Endothelial cell of umbilical vein (primary cell): ENCODE data around the gene TLE3. TPM values are rescaled to one million over a fixed set of nuclear protein-coding genes. Genes with fewer than 3 reads are reported as not detected.

ENCODE experiments used
- BruUV-seq: library from RNA; stranded (reverse); fragments of 400-500 nt; replicated peaks from 2 replicates; lab custom pipeline; 2021; lab: Mats Ljungman, UMichigan
- CTCF ChIA-PET: fragments of 300-600, 350-600 bp; sonication (Branson Sonifier 250); formaldehyde crosslinking; loops from one replicate; lab custom pipeline; 2021; ENCODE audit warnings: antibody characterized with exemption, inconsistent platforms; lab: Charles Lee
- POLR2A ChIA-PET: fragments of 300-600, 350-600 bp; sonication (Branson Sonifier 250); formaldehyde crosslinking; loops from one replicate; lab custom pipeline; 2021; ENCODE audit warnings: antibody characterized with exemption, inconsistent platforms; lab: Charles Lee
- DNase-seq: peaks from one replicate; pipeline ENCODE4 v3.0.0-alpha.2; 2011; ENCODE audit warnings: low read depth, low spot score
- FAIRE-seq: peaks from 2 replicates; lab custom pipeline; 2011; peaks lifted over from hg19 to GRCh38; lab: Jason Lieb, UNC
- H2AFZ ChIP-seq: 2 replicates; pipeline ENCODE4 v1.6.0; 2012; ENCODE audit warnings: low read depth, low read length, control low read depth, inconsistent platforms
- H3K27ac ChIP-seq: 2 replicates; pipeline ENCODE4 v1.5.1; 2011; ENCODE audit warnings: low read depth, mild to moderate bottlenecking, control low read depth, low read length, moderate library complexity; ENCODE audit not compliant: insufficient read depth
- H3K27me3 ChIP-seq, 2 experiments: 2 replicates each; pipeline versions ENCODE4 v1.6.0 to v1.6.1; 2011; ENCODE audit warnings: low read length in 2 of 2, mixed read lengths in 1 of 2; ENCODE audit not compliant: control insufficient read depth in 2 of 2, insufficient read depth in 2 of 2
- H3K36me3 ChIP-seq, 2 experiments: 2 replicates in 1 of 2; 3 replicates in 1 of 2; pipeline ENCODE4 v1.5.1; 2011; ENCODE audit warnings: low read length in 2 of 2, mild to moderate bottlenecking in 1 of 2, moderate library complexity in 1 of 2; ENCODE audit not compliant: control insufficient read depth in 2 of 2, insufficient read depth in 2 of 2; ENCODE audit errors: extremely low read depth in 1 of 2
- H3K4me1 ChIP-seq: 3 replicates; pipeline ENCODE4 v1.5.1; 2011; ENCODE audit warnings: mild to moderate bottlenecking, low read length; ENCODE audit not compliant: control insufficient read depth, insufficient read depth; ENCODE audit errors: extremely low read depth
- H3K4me2 ChIP-seq: 2 replicates; pipeline ENCODE4 v1.6.1; 2011; ENCODE audit warnings: low read length, control low read depth, mixed read lengths; ENCODE audit not compliant: insufficient read depth
- H3K4me3 ChIP-seq, 3 experiments: fragments of 200-600 bp in 1 of 3; sonication (generic), shearing (Covaris generic) in 1 of 3; replicated peaks in 1 of 3; 2 replicates each; pipeline ENCODE4 v1.5.1; 2011 to 2016; ENCODE audit warnings: control low read depth in 3 of 3, low read length in 3 of 3, mild to moderate bottlenecking in 2 of 3, inconsistent platforms in 1 of 3, low read depth in 1 of 3, moderate library complexity in 1 of 3; ENCODE audit not compliant: insufficient read depth in 1 of 3
- H3K79me2 ChIP-seq: 2 replicates; pipeline ENCODE4 v1.6.0; 2012; ENCODE audit warnings: low read length, inconsistent platforms; ENCODE audit not compliant: control insufficient read depth, insufficient read depth
- H3K9ac ChIP-seq: replicated peaks from 2 replicates; pipeline ENCODE3; 2011; ENCODE audit warnings: low read length, control low read depth; ENCODE audit not compliant: insufficient read depth; ENCODE audit errors: extremely low read depth
- H3K9me1 ChIP-seq: replicated peaks from 3 replicates; pipeline ENCODE4 v1.6.0; 2011; ENCODE audit warnings: mild to moderate bottlenecking, low read length; ENCODE audit not compliant: control insufficient read depth, insufficient read depth; ENCODE audit errors: extremely low read depth
- H3K9me3 ChIP-seq: replicated peaks from 2 replicates; pipeline ENCODE4 v1.5.1; 2012; ENCODE audit warnings: low read length, inconsistent platforms; ENCODE audit not compliant: control insufficient read depth, insufficient read depth
- H4K20me1 ChIP-seq: replicated peaks from 2 replicates; pipeline ENCODE3; 2011; ENCODE audit warnings: mild to moderate bottlenecking, low read length; ENCODE audit not compliant: control insufficient read depth, insufficient read depth; ENCODE audit errors: extremely low read depth
- EZH2 ChIP-seq: IDR thresholded peaks from 2 replicates; pipeline ENCODE4 v1.6.1; 2012; ENCODE audit warnings: borderline replicate concordance, low read depth, mild to moderate bottlenecking, moderate library complexity, low read length, inconsistent platforms; ENCODE audit not compliant: severe bottlenecking
- FOS ChIP-seq: IDR thresholded peaks from 2 replicates; pipeline ENCODE4 v1.6.1; 2011; ENCODE audit warnings: mild to moderate bottlenecking, low read length, moderate library complexity, borderline replicate concordance; ENCODE audit not compliant: insufficient read depth
- GATA2 ChIP-seq: IDR thresholded peaks from 2 replicates; pipeline ENCODE4 v1.7.0; 2011; ENCODE audit warnings: low read depth, mild to moderate bottlenecking, moderate library complexity, mixed read lengths, low read length; ENCODE audit not compliant: insufficient read length, insufficient read depth
- JUN ChIP-seq: IDR thresholded peaks from 2 replicates; pipeline ENCODE4 v1.6.1; 2011; ENCODE audit warnings: borderline replicate concordance, low read depth; ENCODE audit not compliant: insufficient read length, insufficient read depth
- MYC ChIP-seq: IDR thresholded peaks from one replicate; pipeline ENCODE4 v1.6.1; 2011; ENCODE audit warnings: mild to moderate bottlenecking, low read depth, low read length
- POLR2A ChIP-seq: IDR thresholded peaks from 2 replicates; pipeline ENCODE4 v1.6.1; 2012; ENCODE audit warnings: low read depth, mild to moderate bottlenecking, control low read depth, low read length
- POLR2AphosphoS5 ChIP-seq: IDR thresholded peaks from 2 replicates; pipeline ENCODE4 v1.6.1; 2012; ENCODE audit warnings: low read depth, mild to moderate bottlenecking, control low read depth, low read length, moderate library complexity; ENCODE audit not compliant: insufficient read depth
- dilution Hi-C: fragments of 300-500 bp; cut with MboI; formaldehyde crosslinking; loops from one replicate; pipeline ENCODE4 v1.15.0; 2019; ENCODE audit warnings: low sequenced_read_pairs; ENCODE audit not compliant: extremely low pct_ligation_motif_present
- intact Hi-C: fragments of 100-400 bp; cut with micrococcal nuclease; formaldehyde crosslinking; loops from one replicate; pipeline ENCODE4 v1.10.0; 2022
- polyA plus RNA-seq, 4 experiments: library from polyadenylated mRNA; depleted of rRNA in 3 of 4; stranded (reverse) in 3 of 4; unstranded in 1 of 4; fragments of >200 nt; gene quantifications; 2 replicates each; pipeline versions ENCODE4 v1.2.1 to v1.2.3, GENCODE V29; 2011 to 2012; ENCODE audit warnings: missing spikeins in 1 of 4
- total RNA-seq: library from RNA; stranded (reverse); gene quantifications from 2 replicates; pipeline ENCODE4 v1.2.3, GENCODE V29; 2021
- TF ChIP-seq, protein P1 (sequence below), 2 donors: IDR thresholded peaks; 1 replicate in 1 of 2; 2 replicates in 1 of 2; pipeline ENCODE4 v1.5.1; 2011; ENCODE audit warnings: low read length in 2 of 2, mild to moderate bottlenecking in 2 of 2, moderate library complexity in 2 of 2, control low read depth in 1 of 2, inconsistent platforms in 1 of 2, low read depth in 1 of 2; ENCODE audit not compliant: insufficient read depth in 1 of 2; ENCODE audit errors: extremely low read depth in 1 of 2
- TF ChIP-seq, protein P2 (sequence below): IDR thresholded peaks from 2 replicates; pipeline ENCODE4 v1.6.1; 2011; ENCODE audit not compliant: insufficient read depth, insufficient read length

The TLE3 gene
- total and polyA plus RNA-seq, 2 donors (not counting 3 experiments of a cell fraction or from before 2014, with no cell fraction given), result 40.5 to 56.9 TPM

GRCh38 chr15:70092464-70093027 is 5.2 kb downstream of the TLE3 start:
- CTCF ChIA-PET, result interaction anchor here (0.9 to 1.0 kb wide), 3 partner anchors 59 to 375 kb away, joined by 3 to 4 read pairs (median 3); no protein-coding TSS in a partner anchor
- H2AFZ ChIP-seq, result no peak overlapping the region
- no peak overlapping the region for H3K27ac ChIP-seq
- DNase-seq, result no peak
- no peaks in the 10 kb centered on the region for H3K27me3 ChIP-seq
- H3K9me3 ChIP-seq, result no peaks in the 10 kb centered on the region
- no peak for FAIRE-seq
- H3K9me1 ChIP-seq, result no peaks in the 10 kb centered on the region
- no peak overlapping the region for H3K9ac ChIP-seq
- TF ChIP-seq POLR2AphosphoS5 (no peak), JUN (no peak), FOS (no peak), POLR2A (no peak), GATA2 (no peak), MYC (no peak), EZH2 (no peak)
- TF ChIP-seq, protein P1, sequence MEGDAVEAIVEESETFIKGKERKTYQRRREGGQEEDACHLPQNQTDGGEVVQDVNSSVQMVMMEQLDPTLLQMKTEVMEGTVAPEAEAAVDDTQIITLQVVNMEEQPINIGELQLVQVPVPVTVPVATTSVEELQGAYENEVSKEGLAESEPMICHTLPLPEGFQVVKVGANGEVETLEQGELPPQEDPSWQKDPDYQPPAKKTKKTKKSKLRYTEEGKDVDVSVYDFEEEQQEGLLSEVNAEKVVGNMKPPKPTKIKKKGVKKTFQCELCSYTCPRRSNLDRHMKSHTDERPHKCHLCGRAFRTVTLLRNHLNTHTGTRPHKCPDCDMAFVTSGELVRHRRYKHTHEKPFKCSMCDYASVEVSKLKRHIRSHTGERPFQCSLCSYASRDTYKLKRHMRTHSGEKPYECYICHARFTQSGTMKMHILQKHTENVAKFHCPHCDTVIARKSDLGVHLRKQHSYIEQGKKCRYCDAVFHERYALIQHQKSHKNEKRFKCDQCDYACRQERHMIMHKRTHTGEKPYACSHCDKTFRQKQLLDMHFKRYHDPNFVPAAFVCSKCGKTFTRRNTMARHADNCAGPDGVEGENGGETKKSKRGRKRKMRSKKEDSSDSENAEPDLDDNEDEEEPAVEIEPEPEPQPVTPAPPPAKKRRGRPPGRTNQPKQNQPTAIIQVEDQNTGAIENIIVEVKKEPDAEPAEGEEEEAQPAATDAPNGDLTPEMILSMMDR (IDR thresholded peaks at IDR 0.05; ENCODE audit: extremely low read depth in 1 of 2, insufficient read depth in 1 of 2, low read depth in 1 of 2, low read length in 2 of 2), result no peak
- TF ChIP-seq, protein P2, sequence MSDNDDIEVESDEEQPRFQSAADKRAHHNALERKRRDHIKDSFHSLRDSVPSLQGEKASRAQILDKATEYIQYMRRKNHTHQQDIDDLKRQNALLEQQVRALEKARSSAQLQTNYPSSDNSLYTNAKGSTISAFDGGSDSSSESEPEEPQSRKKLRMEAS, result no peak
- H3K36me3 ChIP-seq, result peaks cover 9 to 16% of the 10 kb centered on the region in 2 experiments
- H3K79me2 ChIP-seq, result peaks cover 97% of the 10 kb centered on the region
- no TSS peak for BruUV-seq
- H3K4me1 ChIP-seq, result peaks cover 34% of the 10 kb centered on the region
- H3K4me3 ChIP-seq, result no peak overlapping the region
- POLR2A ChIA-PET, result no interaction called here
- no peak overlapping the region for H3K4me2 ChIP-seq
- no peaks in the 10 kb centered on the region for H4K20me1 ChIP-seq
- intact Hi-C loops (loop anchor here (1.0 to 10.0 kb wide), 3 partner anchors 363 to 702 kb away; no protein-coding TSS in a partner anchor), dilution Hi-C loops (no loop called here)
